Neural crest cell (in vitro differentiated cells): ENCODE measurements around the gene RNF214. TPM values are rescaled to one million over a fixed set of nuclear protein-coding genes. Genes with fewer than 3 reads are reported as not detected.
A peak's percentile ranks its signal among the peaks of the same experiment; 100 is the strongest.

Experiments
- DNase-seq: peaks from one replicate; pipeline ENCODE4 v3.0.0; 2021; ENCODE audit warnings: low read depth, mixed read lengths, low spot score
- H3K27ac Mint-ChIP-seq: one replicate; pipeline ENCODE4 v1.8.0; 2021; ENCODE audit warnings: mild to moderate bottlenecking, mixed read lengths; ENCODE audit not compliant: unreplicated experiment
- H3K27me3 Mint-ChIP-seq: 2 replicates; pipeline ENCODE4 v1.8.0; 2021; ENCODE audit warnings: low read depth, mild to moderate bottlenecking, mixed read lengths
- H3K36me3 Mint-ChIP-seq: 2 replicates; pipeline ENCODE4 v1.8.0; 2021; ENCODE audit warnings: low read depth, mild to moderate bottlenecking, mixed read lengths
- H3K4me1 Mint-ChIP-seq: 2 replicates; pipeline ENCODE4 v1.8.0; 2021; ENCODE audit warnings: mixed read lengths
- H3K4me3 Mint-ChIP-seq: one replicate; pipeline ENCODE4 v1.8.0; 2021; ENCODE audit warnings: mild to moderate bottlenecking, mixed read lengths
- H3K9me3 Mint-ChIP-seq: 2 replicates; pipeline ENCODE4 v1.8.0; 2021; ENCODE audit warnings: mixed read lengths
- CTCF ChIP-seq: fragments of 200-600 bp; sonication (generic); conservative IDR thresholded peaks from 2 replicates; pipeline ENCODE4 v1.5.0; 2021; ENCODE audit warnings: antibody characterized with exemption, mild to moderate bottlenecking
- total RNA-seq: library from RNA; stranded (reverse); gene quantifications from 2 replicates; pipeline ENCODE4 v1.2.1, GENCODE V29; 2021

Gene RNF214
- total RNA-seq, 1 donor from 2014 or later, result 47.5 TPM

GRCh38 chr11:117226388-117227385 lies 5.8 kb upstream of the RNF214 start:
- TF ChIP-seq CTCF, result peak; percentile 88
- peaks cover 2% of the 10 kb centered on the region for H3K36me3 Mint-ChIP-seq
- H3K4me3 Mint-ChIP-seq, result peak overlapping the region; percentile 92
- H3K27me3 Mint-ChIP-seq, result no peaks in the 10 kb centered on the region
- H3K9me3 Mint-ChIP-seq, result no peaks in the 10 kb centered on the region
- DNase-seq, result peak; percentile 38
- no peak overlapping the region for H3K27ac Mint-ChIP-seq
- H3K4me1 Mint-ChIP-seq, result peaks cover 42% of the 10 kb centered on the region

- no peak for TF ChIP-seq CTCF
- no peak for DNase-seq
- Mint-ChIP-seq H3K4me3 (peak overlapping the region; percentile 71), H3K27ac (no peak overlapping the region), H3K36me3 (peaks cover 2% of the 10 kb centered on the region), H3K27me3 (no peaks in the 10 kb centered on the region), H3K9me3 (no peaks in the 10 kb centered on the region), H3K4me1 (peaks cover 43% of the 10 kb centered on the region)
These were observed 4.4 kb upstream of the RNF214 start for GRCh38 chr11:117228091-117228490.

GRCh38 chr11:117229411-117229810 lies 3.1 kb upstream of the RNF214 start:
- Mint-ChIP-seq H3K27ac (no peak overlapping the region), H3K36me3 (peaks cover 2% of the 10 kb centered on the region), H3K4me1 (peaks cover 49% of the 10 kb centered on the region), H3K4me3 (peak overlapping the region; percentile 96), H3K9me3 (no peaks in the 10 kb centered on the region), H3K27me3 (no peaks in the 10 kb centered on the region)
- DNase-seq, result no peak
- no peak for TF ChIP-seq CTCF

GRCh38 chr11:117229931-117230285 lies 2.6 kb upstream of the RNF214 start:
- Mint-ChIP-seq H3K9me3 (no peaks in the 10 kb centered on the region), H3K36me3 (peaks cover 2% of the 10 kb centered on the region)

More at GRCh38 chr11:117229931-117230285, 2.6 kb upstream of the RNF214 start:
- DNase-seq, result no peak
- no peaks in the 10 kb centered on the region for H3K27me3 Mint-ChIP-seq
- no peak overlapping the region for H3K27ac Mint-ChIP-seq
- H3K4me1 Mint-ChIP-seq, result peaks cover 45% of the 10 kb centered on the region
- TF ChIP-seq CTCF, result no peak
- peak overlapping the region; percentile 96 for H3K4me3 Mint-ChIP-seq
